Duodenal mucosa (tissue), 2 donors: ENCODE data around the gene CALN1.

ENCODE experiments used
- H3K27ac ChIP-seq: one replicate; pipeline ENCODE4 v1.7.0; 2013; ENCODE audit warnings: low read depth, low read length
- H3K27me3 ChIP-seq, 2 donors: one replicate each; pipeline ENCODE4 v1.7.0; 2013; ENCODE audit warnings: low read length in 2 of 2, control low read depth in 1 of 2; ENCODE audit not compliant: insufficient read depth in 2 of 2, control insufficient read depth in 1 of 2
- H3K36me3 ChIP-seq, 2 donors: one replicate each; pipeline ENCODE4 v1.7.0; 2013; ENCODE audit warnings: low read length in 2 of 2, control low read depth in 1 of 2; ENCODE audit not compliant: insufficient read depth in 2 of 2, control insufficient read depth in 1 of 2
- H3K4me1 ChIP-seq, 2 donors: one replicate each; pipeline ENCODE4 v1.7.0; 2013; ENCODE audit warnings: low read length in 2 of 2, control low read depth in 1 of 2; ENCODE audit not compliant: insufficient read depth in 2 of 2, control insufficient read depth in 1 of 2
- H3K4me3 ChIP-seq, 2 donors: one replicate each; pipeline ENCODE4 v1.7.0; 2013; ENCODE audit warnings: low read length in 2 of 2, low read depth in 1 of 2
- H3K9ac ChIP-seq, 2 donors: one replicate each; pipeline ENCODE4 v1.7.0; 2013; ENCODE audit warnings: low read length in 2 of 2, low read depth in 1 of 2
- H3K9me3 ChIP-seq, 2 donors: one replicate each; pipeline ENCODE4 v1.7.0; 2013; ENCODE audit warnings: low read length in 2 of 2, control low read depth in 1 of 2; ENCODE audit not compliant: control insufficient read depth in 1 of 2

The CALN1 gene

DNA sequence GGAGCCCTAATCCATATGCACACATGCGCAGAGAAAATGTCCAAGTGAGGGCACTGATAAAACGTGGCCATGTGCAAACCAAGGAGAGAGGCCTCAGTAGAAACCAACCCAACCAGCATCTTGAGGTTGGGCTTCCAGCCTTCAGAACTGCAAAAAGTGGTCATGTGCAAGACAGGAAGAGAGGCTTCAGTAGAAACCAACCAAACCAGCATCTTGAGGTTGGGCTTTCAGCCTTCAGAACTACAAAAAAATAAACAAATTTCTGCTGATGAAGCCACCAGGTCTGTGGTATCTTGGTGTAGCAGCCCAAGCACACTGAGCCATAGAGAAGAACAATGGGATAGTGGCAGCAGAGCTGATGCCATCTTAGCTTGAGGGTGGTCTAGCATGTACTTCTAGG, 371.5 kb downstream of the CALN1 start:
- Histone ChIP-seq H3K4me3 (no peak overlapping the region), H3K9me3 (peaks cover 0 to 15% of the 10 kb centered on the region in 2 donors), H3K27me3 (no peaks in the 10 kb centered on the region), H3K27ac (no peak overlapping the region), H3K36me3 (no peaks in the 10 kb centered on the region), H3K9ac (no peak overlapping the region), H3K4me1 (no peaks in the 10 kb centered on the region)

DNA sequence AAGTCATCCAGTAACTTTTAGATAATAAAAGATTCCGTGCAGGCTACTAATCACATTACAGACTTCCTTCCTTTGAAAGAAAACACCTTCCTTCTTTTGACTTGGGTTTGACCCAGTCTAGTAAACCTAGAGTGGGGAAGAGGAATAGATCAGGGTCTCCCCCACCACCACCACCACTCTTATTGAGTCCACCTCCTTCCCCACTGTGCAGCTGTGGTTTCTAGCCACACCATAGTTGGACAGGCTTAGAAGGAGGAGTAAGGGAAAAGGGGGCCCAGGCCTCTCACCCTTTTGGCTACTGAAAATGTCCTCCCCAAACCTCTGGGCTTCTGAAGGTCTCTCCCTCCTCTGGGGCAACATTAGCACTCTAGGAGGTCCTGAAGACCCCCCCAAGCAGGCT, 372.7 kb downstream of the CALN1 start:
- no peak overlapping the region for H3K27ac ChIP-seq

DNA sequence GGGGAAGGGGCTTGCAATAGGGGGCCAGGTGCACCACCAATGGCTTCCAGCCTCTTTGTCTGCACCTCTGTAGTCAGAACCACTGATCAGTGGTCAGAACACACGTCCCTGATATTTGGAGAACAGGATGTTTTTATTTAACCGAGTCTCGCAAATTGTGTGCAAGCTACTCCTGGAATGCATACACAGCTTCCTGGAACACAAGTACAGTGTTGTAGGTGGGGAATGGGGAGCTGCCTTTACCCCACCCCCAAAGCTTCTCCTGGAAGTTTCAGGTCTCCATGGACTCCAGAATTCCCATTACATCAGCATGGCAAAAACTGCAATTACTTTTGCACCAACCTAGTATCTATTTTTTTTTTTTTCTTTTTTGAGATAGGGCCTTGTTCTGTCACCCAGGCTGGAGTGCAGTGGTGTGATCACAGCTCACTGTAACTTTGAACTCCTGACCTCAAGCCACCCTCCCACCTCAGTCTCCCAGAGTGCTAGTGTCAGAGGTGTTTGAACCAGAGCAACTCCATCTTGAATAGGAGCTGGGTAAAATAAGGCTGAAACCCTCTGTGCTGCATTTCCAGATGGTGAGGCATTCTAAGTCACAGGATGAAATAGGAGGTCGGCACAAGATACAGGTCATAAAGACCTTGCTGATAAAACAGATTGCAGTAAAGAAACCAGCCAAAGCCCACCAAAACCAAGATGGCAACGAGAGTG, 374.0 kb downstream of the CALN1 start:
- H3K36me3 ChIP-seq, result no peaks in the 10 kb centered on the region
- no peak overlapping the region for H3K9ac ChIP-seq
- H3K4me1 ChIP-seq, result no peaks in the 10 kb centered on the region
- H3K9me3 ChIP-seq, result peaks cover 3 to 13% of the 10 kb centered on the region in 2 donors
- no peak overlapping the region for H3K4me3 ChIP-seq
- no peaks in the 10 kb centered on the region for H3K27me3 ChIP-seq
- H3K27ac ChIP-seq, result no peak overlapping the region

More for the DNA sequence above, 372.7 kb downstream of the CALN1 start:
- H3K36me3 ChIP-seq, result no peaks in the 10 kb centered on the region
- H3K9me3 ChIP-seq, result peaks cover 0 to 9% of the 10 kb centered on the region in 2 donors
- no peak overlapping the region for H3K4me3 ChIP-seq
- no peak overlapping the region for H3K9ac ChIP-seq
- H3K4me1 ChIP-seq, result no peaks in the 10 kb centered on the region
- H3K27me3 ChIP-seq, result no peaks in the 10 kb centered on the region

DNA sequence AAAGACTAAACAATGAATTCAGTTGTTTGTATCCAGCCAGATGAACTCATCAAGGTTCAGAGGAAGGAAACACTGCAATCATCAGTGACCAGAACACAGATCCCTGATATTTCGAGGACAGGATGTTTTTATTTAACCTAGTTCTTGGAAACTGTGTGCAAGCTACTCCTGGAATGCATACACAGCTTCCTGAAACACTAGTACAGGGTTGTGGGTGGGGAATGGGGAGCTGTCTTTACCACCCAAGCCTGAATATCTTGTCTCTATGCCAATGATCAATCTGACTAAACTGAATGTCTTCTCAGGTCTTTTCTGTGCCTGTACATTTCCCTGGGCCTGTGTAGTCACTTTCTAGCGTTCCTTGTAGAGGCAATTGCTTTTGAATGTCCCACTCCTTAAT, 374.6 kb downstream of the CALN1 start:
- H3K4me1 ChIP-seq, result no peaks in the 10 kb centered on the region
- no peak overlapping the region for H3K27ac ChIP-seq
- peaks cover 5 to 14% of the 10 kb centered on the region in 2 donors for H3K9me3 ChIP-seq

DNA sequence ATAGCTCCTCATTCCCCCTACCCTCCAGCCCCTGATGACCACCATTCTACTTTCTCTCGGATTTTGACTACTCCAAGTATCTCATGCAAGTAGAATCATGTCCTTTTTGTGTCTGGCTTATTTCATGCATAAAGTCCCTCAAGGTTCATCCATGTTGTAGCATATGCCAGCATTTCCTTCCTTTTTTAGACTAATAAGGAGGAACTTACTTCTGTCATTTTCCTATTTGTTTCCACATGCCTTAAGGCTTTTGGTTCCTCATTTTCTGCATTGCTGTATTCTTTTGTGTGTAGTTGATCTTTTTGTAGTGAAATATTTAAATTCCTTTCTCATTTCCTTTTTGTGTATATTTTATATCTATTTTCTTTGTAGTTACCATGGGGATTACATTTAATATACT, 376.9 kb downstream of the CALN1 start:
- Histone ChIP-seq H3K27ac (no peak overlapping the region), H3K9ac (no peak overlapping the region), H3K9me3 (peaks cover 5 to 13% of the 10 kb centered on the region in 2 donors), H3K36me3 (no peaks in the 10 kb centered on the region), H3K4me3 (no peak overlapping the region), H3K27me3 (no peaks in the 10 kb centered on the region), H3K4me1 (no peaks in the 10 kb centered on the region)

More for the DNA sequence above, 374.6 kb downstream of the CALN1 start:
- Histone ChIP-seq H3K27me3 (no peaks in the 10 kb centered on the region), H3K4me3 (no peak overlapping the region), H3K9ac (no peak overlapping the region), H3K36me3 (no peaks in the 10 kb centered on the region)

DNA sequence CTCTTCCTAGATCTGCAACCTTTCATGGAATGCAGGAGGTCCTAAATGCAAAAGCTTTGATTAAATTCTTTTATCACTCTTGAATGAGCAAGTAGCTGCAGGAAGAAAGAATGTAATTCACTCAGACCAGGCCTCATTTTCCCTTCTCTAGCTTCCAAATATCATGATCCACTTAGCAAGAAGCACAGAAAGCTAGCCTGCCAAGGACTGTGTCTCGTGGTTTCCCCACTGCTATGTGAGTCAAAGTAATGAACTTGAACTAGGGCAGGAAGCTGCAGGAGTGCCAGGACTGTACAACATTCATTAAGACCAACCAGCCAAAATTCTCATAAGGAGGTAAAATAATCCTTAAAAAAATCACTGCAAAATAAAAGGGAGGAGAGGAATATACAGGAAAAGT, 379.2 kb downstream of the CALN1 start:
- H3K36me3 ChIP-seq, result no peaks in the 10 kb centered on the region
- H3K9me3 ChIP-seq, result peaks cover 5 to 24% of the 10 kb centered on the region in 2 donors
- no peak overlapping the region for H3K4me3 ChIP-seq
- no peaks in the 10 kb centered on the region for H3K4me1 ChIP-seq
- no peaks in the 10 kb centered on the region for H3K27me3 ChIP-seq
- H3K27ac ChIP-seq, result no peak overlapping the region
- H3K9ac ChIP-seq, result no peak overlapping the region

DNA sequence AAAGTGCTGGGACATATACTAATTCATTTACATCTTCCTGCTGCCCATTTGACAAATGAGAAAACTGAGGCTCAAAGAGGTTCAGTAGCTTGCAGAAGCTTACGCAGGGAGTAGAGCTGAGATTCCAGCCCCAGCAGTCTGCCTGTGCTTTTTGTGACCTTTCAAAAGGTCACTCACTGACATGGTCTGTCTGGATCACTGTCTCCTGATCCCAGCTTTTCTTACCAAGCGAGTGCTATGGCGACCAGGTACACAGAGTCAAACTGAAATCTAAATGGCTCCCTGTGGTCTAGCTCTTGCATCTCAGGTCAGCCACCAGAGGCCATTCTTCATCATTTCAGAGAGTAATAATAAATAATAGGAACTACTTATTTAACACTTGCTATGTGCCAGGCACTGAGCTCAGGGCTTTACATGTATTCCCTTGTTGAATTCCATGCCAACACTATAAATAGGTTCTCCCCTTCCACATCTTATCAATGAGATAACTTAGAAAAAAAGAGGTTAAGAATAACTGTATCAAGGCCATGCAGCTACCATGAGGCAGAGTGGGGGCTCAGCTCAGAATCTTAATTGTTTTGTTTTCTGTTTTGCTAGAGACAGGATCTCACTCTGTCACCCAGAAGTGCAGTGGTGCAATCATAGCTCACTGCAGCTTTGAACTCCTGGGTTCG, 381.0 kb downstream of the CALN1 start:
- Histone ChIP-seq H3K36me3 (no peaks in the 10 kb centered on the region), H3K4me3 (no peak overlapping the region), H3K4me1 (no peaks in the 10 kb centered on the region), H3K27ac (no peak overlapping the region), H3K9ac (no peak overlapping the region), H3K27me3 (no peaks in the 10 kb centered on the region), H3K9me3 (peaks cover 5 to 21% of the 10 kb centered on the region in 2 donors)

DNA sequence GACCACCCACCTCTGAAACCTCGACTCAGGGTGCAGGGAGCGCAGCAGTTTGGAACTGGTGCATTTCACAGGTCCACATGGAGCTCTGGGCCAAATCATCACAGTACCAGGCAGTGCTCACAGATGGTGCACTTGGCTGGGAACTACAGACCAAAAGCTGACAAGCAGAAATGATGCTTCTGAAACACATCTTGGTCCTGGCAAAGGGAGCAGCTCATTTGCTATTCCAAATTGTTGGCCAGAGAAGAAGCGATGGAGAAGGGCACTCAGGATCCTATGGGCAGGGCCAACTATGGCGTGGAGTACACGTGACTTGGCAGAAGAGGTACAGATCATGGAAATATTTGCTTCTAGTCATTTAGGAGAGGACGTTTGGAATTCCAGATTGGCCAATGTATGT, 383.9 kb downstream of the CALN1 start:
- Histone ChIP-seq H3K4me3 (no peak overlapping the region), H3K36me3 (no peaks in the 10 kb centered on the region), H3K27ac (no peak overlapping the region), H3K4me1 (no peaks in the 10 kb centered on the region), H3K9me3 (peaks cover 3 to 26% of the 10 kb centered on the region in 2 donors), H3K9ac (no peak overlapping the region), H3K27me3 (no peaks in the 10 kb centered on the region)

DNA sequence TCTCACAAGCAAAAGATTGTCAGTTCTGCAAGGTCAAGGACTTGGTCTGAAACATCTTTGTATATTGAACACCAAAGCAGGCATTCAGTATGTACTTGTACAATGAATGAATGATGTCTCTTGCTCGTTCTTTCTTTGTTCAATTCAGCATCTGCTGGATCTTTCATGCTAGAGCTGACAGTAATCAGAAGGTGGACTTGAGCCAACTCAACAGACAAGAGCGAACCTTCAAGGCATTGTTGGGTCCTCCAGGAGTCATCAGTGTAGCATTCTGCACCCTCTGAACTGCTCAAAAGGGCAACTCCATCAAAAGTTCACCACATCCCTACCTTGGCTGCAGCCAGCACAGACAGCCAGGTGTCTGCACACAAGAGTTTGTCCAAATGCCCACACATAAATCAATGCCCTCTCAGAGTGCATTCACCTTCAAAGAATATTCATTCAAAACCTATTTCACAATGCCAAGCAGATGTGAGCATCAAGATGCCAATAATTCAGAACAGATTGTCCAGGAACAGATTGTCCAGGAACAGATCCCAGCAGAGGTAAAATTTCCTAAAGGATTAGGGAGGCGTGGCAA, 386.7 kb downstream of the CALN1 start:
- Histone ChIP-seq H3K9me3 (peaks cover 0 to 33% of the 10 kb centered on the region in 2 donors), H3K4me1 (no peaks in the 10 kb centered on the region), H3K36me3 (no peaks in the 10 kb centered on the region)

DNA sequence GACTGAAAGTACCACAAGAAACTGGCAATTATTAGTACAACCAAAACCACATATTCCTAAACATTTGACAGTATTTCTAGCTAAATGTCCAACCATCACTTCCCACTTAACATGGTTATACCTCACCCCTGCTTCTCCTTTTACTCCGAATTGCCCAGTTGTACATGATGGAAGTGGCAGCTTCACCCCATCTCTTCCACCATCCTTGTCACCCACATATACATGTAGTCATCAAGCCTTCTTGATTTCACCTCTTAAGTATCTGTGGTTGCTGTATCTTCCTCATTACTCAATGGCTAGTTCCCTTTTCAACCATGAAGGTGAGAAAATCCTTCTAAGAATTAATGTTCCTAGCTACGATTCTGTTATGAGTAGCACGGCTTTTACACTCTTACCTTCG, 388.2 kb downstream of the CALN1 start:
- Histone ChIP-seq H3K27me3 (no peaks in the 10 kb centered on the region), H3K4me1 (no peaks in the 10 kb centered on the region), H3K9ac (no peak overlapping the region), H3K36me3 (no peaks in the 10 kb centered on the region), H3K9me3 (peaks cover 0 to 32% of the 10 kb centered on the region in 2 donors), H3K27ac (no peak overlapping the region), H3K4me3 (no peak overlapping the region)

More for the DNA sequence above, 386.7 kb downstream of the CALN1 start:
- Histone ChIP-seq H3K27me3 (no peaks in the 10 kb centered on the region), H3K27ac (no peak overlapping the region), H3K4me3 (no peak overlapping the region), H3K9ac (no peak overlapping the region)
